GM13977 (cell line): ENCODE data around the gene NOL4L.

ENCODE experiments used
- DNase-seq: peaks from one replicate; pipeline ENCODE4 v3.0.0; 2012; ENCODE audit warnings: low spot score
- CTCF ChIP-seq: IDR thresholded peaks from 2 replicates; pipeline ENCODE4 v1.5.1; 2012; ENCODE audit warnings: mild to moderate bottlenecking, control low read depth; ENCODE audit not compliant: insufficient read depth; ENCODE audit errors: extremely low read depth, missing control alignments
- in situ Hi-C: fragments of 300-500 bp; cut with MboI; formaldehyde crosslinking; loops from one replicate; pipeline ENCODE4 v1.12.0; 2022; ENCODE audit warnings: low sequenced_read_pairs, low pct_unique_long_range_greater_than_20kb, mixed read lengths, inconsistent platforms; ENCODE audit not compliant: unreplicated experiment

The NOL4L gene

GRCh38 chr20:32432277-32432676 lies 152.9 kb downstream of the NOL4L start:
- TF ChIP-seq CTCF: no peak
- peak; percentile 17 for DNase-seq
- in situ Hi-C loops: no loop called here

- DNase-seq: peak; percentile 8
- in situ Hi-C loops: no loop called here
- TF ChIP-seq CTCF: no peak
These were observed 153.7 kb downstream of the NOL4L start for GRCh38 chr20:32431457-32431856.

- in situ Hi-C loops: no loop called here
- TF ChIP-seq CTCF: no peak
- DNase-seq: peak; percentile 17
These were observed 155.3 kb downstream of the NOL4L start for GRCh38 chr20:32429745-32430360.

- in situ Hi-C loops: no loop called here
- no peak for TF ChIP-seq CTCF
These were observed 155.8 kb downstream of the NOL4L start for GRCh38 chr20:32429343-32429742.

GRCh38 chr20:32427996-32428395 lies 157.1 kb downstream of the NOL4L start:
- no peak for DNase-seq
- TF ChIP-seq CTCF: no peak
- in situ Hi-C loops: no loop called here

More at GRCh38 chr20:32429343-32429742, 155.8 kb downstream of the NOL4L start:
- peak; percentile 7 for DNase-seq

- no peak for DNase-seq
- in situ Hi-C loops: no loop called here
- TF ChIP-seq CTCF: no peak
These were observed 163.8 kb downstream of the NOL4L start for GRCh38 chr20:32421290-32421689.

- DNase-seq: no peak
- TF ChIP-seq CTCF: no peak
- in situ Hi-C loops: no loop called here
These were observed 166.8 kb downstream of the NOL4L start for GRCh38 chr20:32418376-32418775.
